IPS-18a (cell line): Measurements from ENCODE around the gene CAMK1D.

Experiments used
- H3K27ac ChIP-seq: one replicate; pipeline ENCODE4 v1.5.1; 2013; ENCODE audit warnings: low read length
- H3K27me3 ChIP-seq: one replicate; pipeline ENCODE4 v1.6.1; 2013; ENCODE audit warnings: mild to moderate bottlenecking, low read length; ENCODE audit not compliant: control insufficient read depth, insufficient read depth
- H3K36me3 ChIP-seq: one replicate; pipeline ENCODE4 v1.6.1; 2013; ENCODE audit warnings: low read depth, low read length; ENCODE audit not compliant: control insufficient read depth
- H3K4me1 ChIP-seq: one replicate; pipeline ENCODE4 v1.6.1; 2013; ENCODE audit warnings: low read depth, low read length; ENCODE audit not compliant: control insufficient read depth
- H3K4me3 ChIP-seq: one replicate; pipeline ENCODE4 v1.5.1; 2013; ENCODE audit warnings: low read length
- H3K9ac ChIP-seq: one replicate; pipeline ENCODE4 v1.6.1; 2013; ENCODE audit warnings: mild to moderate bottlenecking, low read length, moderate library complexity
- H3K9me3 ChIP-seq: one replicate; pipeline ENCODE4 v1.6.1; 2013; ENCODE audit warnings: low read depth, low read length; ENCODE audit not compliant: control insufficient read depth

Gene CAMK1D

DNA sequence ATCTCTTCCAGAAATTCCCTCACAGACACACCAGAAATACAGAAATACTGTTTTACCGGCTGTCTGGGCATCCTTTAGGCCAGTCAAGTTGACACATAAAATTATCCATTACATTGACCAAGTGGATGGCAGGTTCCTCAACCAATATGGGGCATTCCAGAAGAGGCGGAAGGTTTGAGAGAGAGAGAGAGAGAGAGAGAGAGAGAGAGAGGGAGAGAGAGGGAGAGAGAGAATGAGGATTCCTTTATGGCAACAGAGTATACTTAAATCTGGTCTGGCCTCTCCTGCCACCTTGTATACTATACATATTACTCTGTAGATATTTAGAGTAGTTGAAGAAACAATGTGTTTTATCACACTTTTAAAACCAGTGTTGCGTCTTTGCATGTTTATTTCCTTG lies 214.1 kb downstream of the CAMK1D start:
- Histone ChIP-seq H3K27me3 (no peaks in the 10 kb centered on the region), H3K4me1 (no peaks in the 10 kb centered on the region), H3K36me3 (no peaks in the 10 kb centered on the region), H3K9ac (no peak overlapping the region), H3K27ac (no peak overlapping the region), H3K4me3 (no peak overlapping the region), H3K9me3 (no peaks in the 10 kb centered on the region)

DNA sequence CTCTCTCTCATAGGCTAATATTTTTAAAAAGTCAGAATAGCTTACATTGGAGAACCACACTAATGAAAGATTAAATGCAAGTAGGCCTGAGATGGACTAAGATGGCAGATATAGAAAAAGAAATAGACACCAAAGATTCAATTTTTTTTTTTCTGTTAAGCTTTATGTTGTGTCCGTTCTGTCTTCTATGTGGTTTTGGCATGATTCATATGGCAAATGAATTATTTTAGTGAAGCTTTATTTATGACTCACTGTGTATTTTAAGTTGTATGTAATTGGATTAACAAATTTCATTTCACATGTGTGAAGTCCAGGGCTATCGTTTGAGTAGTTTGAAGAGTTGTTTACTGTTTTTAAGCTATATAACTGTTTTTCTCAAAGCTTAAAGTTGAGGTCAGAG lies 214.8 kb downstream of the CAMK1D start:
- Histone ChIP-seq H3K27me3 (no peaks in the 10 kb centered on the region), H3K4me1 (no peaks in the 10 kb centered on the region), H3K4me3 (no peak overlapping the region), H3K27ac (no peak overlapping the region), H3K36me3 (no peaks in the 10 kb centered on the region), H3K9ac (no peak overlapping the region), H3K9me3 (no peaks in the 10 kb centered on the region)

DNA sequence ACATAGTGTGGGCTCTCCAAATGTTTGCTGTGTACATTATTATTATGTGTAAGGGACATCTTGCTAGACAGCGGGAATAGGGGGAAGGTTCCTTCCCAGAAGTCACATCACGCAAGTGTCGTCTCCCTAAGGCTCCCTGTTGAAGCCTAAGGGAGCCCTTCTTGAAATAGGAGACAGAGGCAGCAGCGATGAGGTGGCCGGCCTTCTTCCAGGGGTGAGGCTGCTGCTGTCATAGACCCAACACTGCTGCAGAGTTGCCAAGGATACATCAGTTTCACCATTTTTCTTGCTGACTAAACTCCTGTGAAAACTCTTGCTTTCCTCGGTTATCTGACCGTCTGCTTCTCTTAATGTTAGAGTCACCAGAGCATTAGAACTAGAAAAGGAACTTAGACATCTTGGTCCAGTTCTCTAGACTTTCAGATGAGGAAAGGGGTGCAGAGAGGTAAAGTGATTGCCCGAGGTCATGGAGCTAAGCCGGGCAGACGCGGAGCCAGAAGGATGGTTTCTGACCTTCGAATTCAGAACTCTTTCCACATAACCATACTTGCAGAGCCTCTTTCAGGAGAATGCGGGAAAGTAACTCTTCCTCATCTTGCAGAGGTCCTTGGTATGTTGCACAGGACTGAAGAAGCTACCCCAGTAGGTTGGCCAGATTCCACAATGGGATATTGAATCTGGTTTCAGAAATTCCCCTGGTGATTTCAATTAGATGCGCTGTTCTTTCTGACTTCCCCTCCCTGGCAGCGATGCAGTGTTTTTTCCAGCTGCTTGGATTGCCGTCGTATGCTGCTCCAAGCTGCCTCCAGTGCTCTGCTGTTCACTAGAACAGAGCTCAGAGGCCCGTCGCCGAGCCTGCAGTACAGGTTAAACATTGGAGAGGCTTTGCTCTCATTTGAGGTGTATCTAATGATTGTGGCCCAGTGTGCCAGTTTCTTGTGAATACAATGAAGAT lies 217.1 kb downstream of the CAMK1D start:
- Histone ChIP-seq H3K27ac (no peak overlapping the region), H3K4me3 (no peak overlapping the region), H3K9me3 (no peaks in the 10 kb centered on the region), H3K27me3 (no peaks in the 10 kb centered on the region), H3K9ac (no peak overlapping the region), H3K4me1 (no peaks in the 10 kb centered on the region), H3K36me3 (no peaks in the 10 kb centered on the region)

DNA sequence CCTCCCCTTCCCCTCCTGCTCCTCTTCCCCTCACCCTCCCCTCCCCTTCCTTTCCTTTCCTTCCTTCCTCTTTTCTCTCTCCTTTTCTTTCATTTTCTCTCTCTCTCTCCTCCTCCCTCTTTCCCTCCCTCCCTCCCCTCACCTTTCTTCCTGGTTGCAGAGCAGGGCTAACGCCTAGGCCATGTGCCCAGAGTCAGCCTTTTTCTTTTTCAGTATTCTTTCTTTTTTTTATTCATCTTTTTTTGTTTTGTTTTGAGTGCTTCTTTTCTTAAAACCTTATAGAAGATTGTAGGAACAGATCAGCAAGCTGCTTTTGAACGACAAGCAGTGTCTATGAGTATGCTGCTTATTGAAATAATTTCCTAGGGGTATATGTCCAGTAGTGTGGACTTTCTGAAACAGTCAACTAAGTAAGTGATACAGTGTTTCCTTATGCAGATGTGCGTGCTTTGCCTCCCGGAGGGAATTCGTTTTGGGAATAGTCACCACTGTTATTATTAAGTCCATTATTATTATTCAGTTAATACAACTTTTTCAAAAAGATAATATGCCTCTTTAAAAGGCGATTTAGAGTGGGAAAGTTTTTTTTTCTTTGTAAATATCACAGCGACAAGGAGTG lies 219.2 kb downstream of the CAMK1D start:
- Histone ChIP-seq H3K9ac (no peak overlapping the region), H3K36me3 (no peaks in the 10 kb centered on the region), H3K27ac (no peak overlapping the region), H3K4me3 (no peak overlapping the region), H3K4me1 (no peaks in the 10 kb centered on the region), H3K9me3 (no peaks in the 10 kb centered on the region), H3K27me3 (no peaks in the 10 kb centered on the region)

DNA sequence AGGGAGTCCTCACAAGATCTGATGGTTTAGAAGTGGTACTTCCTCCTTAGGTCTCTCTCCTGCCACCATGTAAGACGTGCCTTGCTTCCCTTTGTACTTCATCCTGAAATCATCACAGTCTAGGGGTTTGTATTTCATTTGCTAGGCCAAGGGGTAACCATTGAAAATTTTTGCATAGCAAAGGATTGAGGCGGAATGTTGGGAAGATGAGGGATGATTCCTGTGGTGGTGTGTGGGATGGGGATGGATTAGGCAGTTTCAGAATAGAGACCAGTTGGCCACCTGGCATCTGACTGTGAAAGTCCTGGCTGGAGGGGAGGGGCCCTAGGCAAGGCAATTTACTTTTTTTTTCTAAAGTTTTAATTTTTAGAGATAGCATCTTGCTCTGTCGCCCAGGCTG lies 222.9 kb downstream of the CAMK1D start:
- no peak overlapping the region for H3K27ac ChIP-seq
- no peak overlapping the region for H3K9ac ChIP-seq
- no peaks in the 10 kb centered on the region for H3K36me3 ChIP-seq
- H3K27me3 ChIP-seq = no peaks in the 10 kb centered on the region
- peaks cover 5% of the 10 kb centered on the region for H3K9me3 ChIP-seq
- H3K4me1 ChIP-seq = no peaks in the 10 kb centered on the region
- no peak overlapping the region for H3K4me3 ChIP-seq

DNA sequence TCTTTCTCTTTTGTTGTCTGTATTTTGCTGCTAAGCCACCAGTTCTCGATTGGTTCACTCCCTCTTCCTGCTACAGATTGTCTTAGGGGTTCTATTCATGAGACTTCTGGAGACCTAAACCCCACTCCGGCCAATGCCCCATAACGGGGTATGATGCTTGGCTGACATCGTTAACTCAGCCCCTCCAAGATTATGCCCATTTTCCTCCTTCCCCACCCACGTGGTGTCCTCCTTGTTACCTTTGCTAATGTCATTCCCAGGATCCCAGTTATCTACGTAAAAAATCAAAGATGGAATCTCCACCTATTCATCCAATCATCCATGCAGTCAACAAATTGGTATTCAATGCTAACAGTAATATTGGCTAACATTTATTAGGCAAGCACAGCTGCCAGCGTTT lies 228.3 kb downstream of the CAMK1D start:
- no peaks in the 10 kb centered on the region for H3K36me3 ChIP-seq
- H3K9me3 ChIP-seq = peaks cover 5% of the 10 kb centered on the region
- H3K27me3 ChIP-seq = no peaks in the 10 kb centered on the region
- H3K27ac ChIP-seq = no peak overlapping the region
- H3K4me1 ChIP-seq = no peaks in the 10 kb centered on the region
- H3K9ac ChIP-seq = no peak overlapping the region
- no peak overlapping the region for H3K4me3 ChIP-seq

DNA sequence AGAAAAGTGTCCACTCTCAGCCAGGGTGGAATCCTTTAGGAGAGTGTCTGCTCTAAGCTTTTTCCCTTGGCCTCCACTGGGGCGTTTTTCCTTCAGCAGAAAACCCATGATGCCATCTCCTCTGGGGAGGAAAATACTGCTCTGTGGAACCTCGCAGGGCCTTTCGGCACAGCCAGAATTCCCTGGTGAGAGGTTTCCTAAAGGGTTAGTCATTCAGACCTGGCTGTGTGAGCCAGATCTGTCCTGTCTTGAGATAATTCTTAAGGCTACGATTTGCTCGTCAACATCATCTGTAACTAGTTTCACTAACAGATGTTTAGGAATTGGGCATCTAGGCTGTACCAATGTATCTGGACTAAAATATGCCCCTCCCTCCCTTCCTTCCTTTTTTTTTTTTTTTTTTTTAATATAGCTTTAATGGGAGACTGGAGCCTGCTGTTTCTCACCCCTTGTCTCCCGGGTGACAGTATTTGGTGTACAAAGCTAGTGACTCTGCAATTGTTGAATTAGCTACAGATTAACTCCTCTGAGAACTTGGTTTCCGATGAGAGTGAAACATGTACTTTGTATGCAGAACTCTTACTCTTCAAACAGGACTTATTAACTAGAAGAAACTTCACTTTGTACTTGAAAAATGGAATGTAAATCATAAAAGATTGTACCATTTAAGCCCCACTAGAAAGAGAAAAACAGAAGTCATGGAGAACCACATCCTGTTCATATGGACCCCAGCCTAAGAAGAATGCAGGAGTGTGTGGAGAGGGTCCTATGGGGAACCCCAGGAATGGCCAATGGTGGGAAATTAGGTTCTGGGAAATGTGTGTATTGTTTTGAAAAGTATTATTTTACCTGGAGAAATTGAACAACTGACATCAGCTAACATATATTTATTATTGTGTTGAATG lies 230.9 kb downstream of the CAMK1D start:
- H3K4me1 ChIP-seq = no peaks in the 10 kb centered on the region
- H3K9ac ChIP-seq = no peak overlapping the region
- no peaks in the 10 kb centered on the region for H3K36me3 ChIP-seq
- no peak overlapping the region for H3K4me3 ChIP-seq
- no peaks in the 10 kb centered on the region for H3K27me3 ChIP-seq
- H3K9me3 ChIP-seq = peaks cover 5% of the 10 kb centered on the region
- no peak overlapping the region for H3K27ac ChIP-seq

DNA sequence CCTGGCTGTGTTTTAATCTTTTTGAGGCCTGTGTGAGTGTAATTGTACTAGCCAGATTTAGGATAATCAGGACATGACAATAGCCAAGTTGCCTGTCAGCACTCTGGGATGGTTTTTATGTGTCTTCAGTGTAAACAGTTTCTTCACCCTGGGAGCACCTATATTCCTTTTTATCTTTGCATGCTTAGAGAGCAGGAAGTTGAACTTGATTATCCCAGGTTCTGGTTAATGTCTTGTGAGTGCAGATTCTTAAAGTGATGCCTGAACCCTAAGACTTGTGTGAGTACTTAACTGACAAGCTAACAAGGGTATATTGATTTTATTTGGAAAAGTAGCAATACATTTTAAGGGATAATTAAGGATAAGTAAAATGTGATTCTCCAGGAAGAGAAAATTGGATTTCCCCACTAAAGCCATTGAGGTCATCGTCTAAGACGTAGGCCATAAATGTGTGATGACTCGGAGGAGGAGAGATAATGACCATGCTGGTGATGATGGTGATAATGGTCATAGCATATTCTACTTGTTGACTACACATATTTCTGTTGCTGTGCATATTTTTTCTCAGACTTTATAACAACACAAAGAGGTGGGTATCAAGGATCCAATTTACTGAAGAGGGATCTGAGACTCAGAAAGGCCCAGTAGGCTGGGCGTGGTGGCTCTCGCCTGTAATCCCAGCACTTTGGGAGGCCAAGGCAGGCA lies 234.7 kb downstream of the CAMK1D start:
- no peaks in the 10 kb centered on the region for H3K36me3 ChIP-seq
- no peak overlapping the region for H3K27ac ChIP-seq
- H3K4me1 ChIP-seq = no peaks in the 10 kb centered on the region
- no peaks in the 10 kb centered on the region for H3K27me3 ChIP-seq
- no peak overlapping the region for H3K4me3 ChIP-seq
- H3K9ac ChIP-seq = no peak overlapping the region
- H3K9me3 ChIP-seq = no peaks in the 10 kb centered on the region

DNA sequence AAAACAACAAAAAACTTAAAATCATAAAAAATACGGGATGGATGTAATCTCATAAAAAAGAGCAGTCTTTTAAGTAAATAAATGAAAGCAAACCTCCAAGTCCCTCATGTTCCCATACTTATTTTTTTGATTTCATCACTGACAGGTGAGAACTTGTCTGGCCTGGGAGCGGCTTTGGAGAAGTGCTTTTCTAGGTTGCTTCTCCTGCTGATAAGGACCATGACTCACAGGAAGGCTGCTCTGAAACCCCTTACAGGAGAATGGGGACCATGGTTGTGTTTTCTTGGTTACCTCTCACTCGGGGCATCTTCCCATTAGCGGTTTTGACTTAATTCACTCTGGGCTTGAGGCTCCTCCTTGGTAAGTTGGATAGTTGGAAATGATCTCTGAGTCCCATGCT lies 237.4 kb downstream of the CAMK1D start:
- H3K9ac ChIP-seq = no peak overlapping the region
- no peaks in the 10 kb centered on the region for H3K36me3 ChIP-seq
- H3K27ac ChIP-seq = no peak overlapping the region
- no peak overlapping the region for H3K4me3 ChIP-seq
- no peaks in the 10 kb centered on the region for H3K9me3 ChIP-seq
- no peaks in the 10 kb centered on the region for H3K27me3 ChIP-seq
- H3K4me1 ChIP-seq = no peaks in the 10 kb centered on the region

DNA sequence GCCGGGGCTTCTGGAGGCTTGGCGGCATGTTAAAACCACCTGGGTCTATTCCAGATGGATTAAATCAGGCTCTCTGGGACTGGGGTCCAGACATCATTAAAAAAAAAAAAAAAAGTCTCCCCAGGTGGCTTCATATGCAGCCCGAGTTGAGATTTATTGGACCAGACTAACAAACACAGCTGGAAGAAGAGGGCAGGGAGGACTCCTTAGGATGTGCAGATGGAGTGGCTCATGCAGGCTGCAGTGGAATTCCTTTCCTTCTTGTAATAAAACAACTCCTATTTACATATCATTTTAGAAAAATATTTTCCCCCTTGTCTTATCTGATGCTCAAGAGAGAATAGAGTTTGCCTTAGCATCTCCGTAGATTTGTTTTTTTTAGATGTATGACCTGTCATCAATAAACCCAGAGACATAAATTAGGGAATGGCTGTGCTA lies 238.1 kb downstream of the CAMK1D start:
- H3K4me1 ChIP-seq = no peaks in the 10 kb centered on the region

More for the DNA sequence above, 238.1 kb downstream of the CAMK1D start:
- Histone ChIP-seq H3K9me3 (no peaks in the 10 kb centered on the region), H3K4me3 (no peak overlapping the region), H3K27ac (no peak overlapping the region), H3K9ac (no peak overlapping the region), H3K27me3 (no peaks in the 10 kb centered on the region), H3K36me3 (no peaks in the 10 kb centered on the region)
